ENCODE data around the gene TENT4B.

DNA sequence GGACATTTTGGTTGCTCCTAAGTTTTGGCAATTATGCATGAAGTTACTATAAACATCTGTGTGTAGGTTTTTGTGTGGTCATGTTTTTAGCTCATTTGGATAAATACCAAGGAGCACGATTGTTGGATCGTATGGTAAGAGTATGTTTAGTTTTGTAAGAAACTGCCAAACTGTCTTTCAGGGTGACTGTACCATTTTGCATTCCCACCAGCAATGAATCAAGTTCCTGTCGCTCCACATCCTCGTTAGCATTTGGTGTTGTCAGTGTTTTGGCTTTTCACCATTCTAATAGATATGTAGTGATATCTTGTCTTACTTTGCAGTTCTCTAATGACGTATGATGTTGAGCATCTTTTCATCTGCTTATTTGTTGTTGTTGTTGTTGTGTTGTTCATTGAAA lies 20.2 kb downstream of the TENT4B start:
- TF ChIP-seq CTCF (conservative IDR thresholded peaks at IDR 0.05; ENCODE audit: low read depth, low read length), result no peak
- TF ChIP-seq EZH2 (IDR thresholded peaks at IDR 0.05; ENCODE audit: borderline replicate concordance, low read depth, low read length, poor library complexity, severe bottlenecking), result no peak
